ENCODE results near the gene SPHKAP.
"Not testable (repeated sequence)": the region's sequence is repeated elsewhere in the genome, so short reads cannot be mapped to it uniquely, and the experiment has no call there.

Gene SPHKAP

DNA sequence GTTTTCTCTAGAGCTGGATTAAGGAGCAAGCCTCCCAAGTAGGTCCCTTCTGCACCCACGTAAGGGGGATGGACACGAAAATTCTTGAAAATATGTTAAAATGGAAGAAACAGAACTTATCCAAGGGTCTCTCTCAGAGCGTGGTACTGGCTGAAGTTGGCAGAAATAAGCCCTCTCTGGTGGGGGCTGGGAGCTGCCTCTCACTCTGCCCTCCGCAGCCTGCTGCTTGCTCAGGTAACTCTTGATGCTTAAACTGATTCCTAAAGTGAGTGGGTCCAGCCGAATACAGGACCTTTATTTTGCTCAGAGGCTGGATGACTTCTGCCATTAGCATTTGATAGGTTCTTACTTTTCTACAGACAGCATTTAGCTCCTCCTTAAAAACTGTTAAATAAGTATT lies 78.1 kb downstream of the SPHKAP start:
- no peak for DNase-seq

- DNase-seq, result no peak
Observed at GRCh38 chr2:228102949-228103348, 78.5 kb downstream of the SPHKAP start.

GRCh38 chr2:228094377-228094921 lies 87.0 kb downstream of the SPHKAP start:
- DNase-seq, result no peak

- DNase-seq, result no peak
Observed at GRCh38 chr2:228092056-228092455, 89.4 kb downstream of the SPHKAP start.

GRCh38 chr2:228086561-228086960 lies 94.9 kb downstream of the SPHKAP start:
- no peak for DNase-seq

DNA sequence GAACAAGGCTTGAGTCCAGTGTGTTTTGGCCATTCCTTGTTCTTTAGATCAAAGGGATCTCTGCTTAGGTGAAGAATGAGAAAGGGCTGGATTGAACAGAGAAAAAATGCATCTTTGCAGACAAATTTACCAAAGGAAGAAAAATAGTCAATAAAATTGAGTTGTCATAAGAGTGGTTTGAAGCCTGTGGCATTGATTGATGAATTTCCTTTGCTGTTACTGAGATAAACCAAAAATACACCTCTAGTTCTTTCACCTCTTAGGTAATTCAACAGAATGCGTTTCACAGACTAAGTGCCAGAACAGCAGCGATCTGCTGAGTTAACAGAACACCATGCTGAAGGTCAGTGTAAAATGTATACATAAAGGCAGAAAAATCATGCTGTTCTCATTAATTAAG lies 96.8 kb downstream of the SPHKAP start:
- DNase-seq, result no peak

DNA sequence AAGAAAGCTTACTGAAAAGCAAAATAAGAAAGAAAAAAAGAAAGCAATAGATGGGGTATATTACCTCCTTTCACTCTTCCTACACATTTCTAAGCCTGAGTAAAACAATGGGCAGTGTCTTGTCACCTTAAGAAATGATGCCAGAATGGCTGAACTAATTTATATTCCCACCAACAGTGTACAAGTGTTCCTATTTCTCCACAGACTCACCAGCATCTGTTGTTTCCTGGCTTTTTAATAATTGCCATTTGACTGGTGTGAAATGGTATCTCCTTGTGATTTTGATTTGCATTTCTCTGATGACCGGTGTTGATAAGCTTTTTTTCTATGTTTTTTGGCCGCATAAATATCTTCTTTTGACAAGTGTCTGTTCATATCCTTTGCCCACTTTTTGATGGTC lies 98.4 kb downstream of the SPHKAP start:
- DNase-seq, result no peak

DNA sequence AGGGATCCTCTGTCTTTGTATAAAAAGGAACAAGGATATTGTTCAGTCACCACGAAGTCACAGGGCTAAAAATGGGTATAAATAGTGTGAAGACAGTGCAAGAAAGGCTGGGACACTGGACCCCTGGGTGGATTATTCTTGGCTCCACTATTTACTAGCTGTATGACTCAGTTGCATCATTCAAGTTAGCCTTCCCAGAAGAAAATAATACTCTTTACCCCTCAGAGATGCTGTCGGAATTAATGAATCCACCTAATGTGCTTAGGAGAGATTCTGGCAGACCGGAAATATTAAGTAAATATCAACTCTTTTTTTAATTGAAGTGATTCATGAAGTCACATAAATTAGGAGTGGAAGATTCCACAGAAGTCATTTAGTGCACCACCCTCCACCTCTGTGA lies 98.9 kb downstream of the SPHKAP start:
- no peak for DNase-seq

GRCh38 chr2:228079194-228079593 lies 102.3 kb downstream of the SPHKAP start:
- no peak for DNase-seq

GRCh38 chr2:228076695-228077094 lies 104.8 kb downstream of the SPHKAP start:
- DNase-seq, result not testable (repeated sequence)

GRCh38 chr2:228072669-228073068 lies 108.8 kb downstream of the SPHKAP start:
- DNase-seq, result no peak

GRCh38 chr2:228067309-228067708 lies 114.2 kb downstream of the SPHKAP start:
- DNase-seq, result no peak

DNA sequence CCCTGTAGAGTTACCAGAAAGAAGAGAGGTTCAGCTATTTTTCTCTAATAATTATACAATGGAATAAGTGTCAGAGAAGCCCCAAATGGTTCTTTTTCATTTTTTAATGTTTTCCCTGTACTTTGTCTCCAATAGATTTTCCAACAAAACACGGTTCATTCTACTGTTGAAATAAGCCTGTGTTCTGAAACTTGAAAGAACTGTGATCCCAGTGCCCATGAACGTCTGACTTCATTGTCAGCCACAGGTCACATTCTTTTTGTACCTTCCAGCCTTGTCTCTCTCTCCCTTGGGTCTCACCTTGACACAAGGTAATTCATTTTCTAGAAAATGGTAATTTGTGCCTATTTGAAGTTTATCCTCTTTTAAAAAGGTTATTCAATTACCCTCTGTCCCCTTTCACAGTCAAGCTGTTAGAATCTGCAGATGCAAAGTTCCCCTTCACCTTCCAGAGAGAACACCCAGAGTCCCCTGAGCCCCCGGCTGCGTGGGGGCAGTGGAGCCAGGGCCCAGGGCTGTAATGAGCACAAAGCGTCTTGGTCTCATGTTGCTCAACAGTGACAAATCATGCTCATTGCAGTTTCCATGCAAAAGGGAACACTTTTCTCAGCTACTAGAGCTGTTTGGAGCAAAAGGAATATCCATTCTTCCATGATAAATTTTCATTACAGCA lies 115.2 kb downstream of the SPHKAP start:
- no peak for DNase-seq

GRCh38 chr2:228065686-228066085 lies 115.8 kb downstream of the SPHKAP start:
- DNase-seq, result no peak

DNA sequence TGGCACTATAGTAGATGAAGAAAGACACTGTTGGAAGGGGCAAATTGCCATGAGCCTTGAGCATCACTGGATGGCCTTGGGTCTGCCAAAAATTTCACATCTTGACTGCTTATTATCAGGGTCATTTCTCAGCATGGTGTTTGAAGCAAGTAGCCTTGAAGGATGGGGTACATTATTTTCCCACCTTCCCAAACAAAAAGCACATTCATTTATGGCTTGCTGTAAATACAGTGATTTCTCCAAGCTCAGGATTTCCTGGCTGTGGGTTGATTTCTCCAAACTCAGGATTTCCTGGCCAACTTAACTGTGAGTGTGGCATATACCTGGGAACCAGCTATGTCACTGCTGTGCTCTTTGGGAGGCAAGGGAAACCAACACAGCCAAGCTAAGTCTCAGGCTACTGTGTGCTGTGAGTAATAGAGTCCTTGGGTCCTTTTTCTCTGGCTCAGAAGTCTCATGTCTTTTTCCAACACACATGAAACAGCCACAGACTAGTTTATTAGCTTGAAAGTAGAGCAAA lies 116.6 kb downstream of the SPHKAP start:
- no peak for DNase-seq

GRCh38 chr2:228064024-228064423 lies 117.5 kb downstream of the SPHKAP start:
- no peak for DNase-seq

- no peak for DNase-seq
Observed at GRCh38 chr2:228063558-228063957, 117.9 kb downstream of the SPHKAP start.

GRCh38 chr2:228059735-228060134 lies 121.8 kb downstream of the SPHKAP start:
- no peak for DNase-seq

GRCh38 chr2:228056293-228057097 lies 125.0 kb downstream of the SPHKAP start:
- DNase-seq, result no peak

GRCh38 chr2:228048838-228049490 lies 132.5 kb downstream of the SPHKAP start:
- DNase-seq, result no peak

DNA sequence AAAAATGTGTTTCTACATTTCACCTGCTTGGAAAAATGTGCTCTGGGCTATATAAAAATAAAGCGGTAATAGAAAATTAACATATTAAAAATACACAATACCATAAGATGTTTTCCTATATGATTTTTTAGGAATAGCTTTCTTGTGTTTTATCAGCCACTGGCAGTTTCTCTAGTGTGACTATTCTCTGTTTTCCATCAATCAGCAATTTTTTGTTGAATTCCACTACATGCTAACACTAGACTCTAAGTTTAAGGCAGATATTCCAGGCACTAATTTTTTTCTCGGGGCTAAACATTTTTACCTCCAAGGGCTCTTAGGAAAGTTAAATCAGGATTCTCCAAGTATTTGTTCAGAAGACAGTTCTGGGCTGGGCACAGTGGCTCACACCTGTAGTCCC lies 140.5 kb downstream of the SPHKAP start:
- DNase-seq, result no peak

- DNase-seq, result no peak
Observed at GRCh38 chr2:228039752-228040534, 141.5 kb downstream of the SPHKAP start.

Data from right kidney (tissue), 1 donor.